Hematopoietic multipotent progenitor cell (in vitro differentiated cells): ENCODE data around the gene CABLES2. TPM values are rescaled to one million over a fixed set of nuclear protein-coding genes. Genes with fewer than 3 reads are reported as not detected.
"Not testable (repeated sequence)": the region's sequence is repeated elsewhere in the genome, so short reads cannot be mapped to it uniquely, and the experiment has no call there.

Experiments
- DNase-seq, 3 donors: peaks; one replicate each; pipeline ENCODE4 v3.0.0-alpha.2; 2011 to 2015; ENCODE audit warnings: low read depth in 2 of 3, low spot score in 2 of 3
- total RNA-seq: library from RNA; depleted of rRNA; stranded (reverse); fragments of >200 nt; gene quantifications from one replicate; pipeline ENCODE4 v1.2.3, GENCODE V29; 2012

Gene CABLES2
- total RNA-seq, 1 donor, result 3.2 TPM

GRCh38 chr20:62374331-62375152 is 32.5 kb downstream of the CABLES2 start:
- DNase-seq, result no peak

- not testable (repeated sequence) for DNase-seq
Observed at GRCh38 chr20:62373631-62374179, 33.4 kb downstream of the CABLES2 start.

DNA sequence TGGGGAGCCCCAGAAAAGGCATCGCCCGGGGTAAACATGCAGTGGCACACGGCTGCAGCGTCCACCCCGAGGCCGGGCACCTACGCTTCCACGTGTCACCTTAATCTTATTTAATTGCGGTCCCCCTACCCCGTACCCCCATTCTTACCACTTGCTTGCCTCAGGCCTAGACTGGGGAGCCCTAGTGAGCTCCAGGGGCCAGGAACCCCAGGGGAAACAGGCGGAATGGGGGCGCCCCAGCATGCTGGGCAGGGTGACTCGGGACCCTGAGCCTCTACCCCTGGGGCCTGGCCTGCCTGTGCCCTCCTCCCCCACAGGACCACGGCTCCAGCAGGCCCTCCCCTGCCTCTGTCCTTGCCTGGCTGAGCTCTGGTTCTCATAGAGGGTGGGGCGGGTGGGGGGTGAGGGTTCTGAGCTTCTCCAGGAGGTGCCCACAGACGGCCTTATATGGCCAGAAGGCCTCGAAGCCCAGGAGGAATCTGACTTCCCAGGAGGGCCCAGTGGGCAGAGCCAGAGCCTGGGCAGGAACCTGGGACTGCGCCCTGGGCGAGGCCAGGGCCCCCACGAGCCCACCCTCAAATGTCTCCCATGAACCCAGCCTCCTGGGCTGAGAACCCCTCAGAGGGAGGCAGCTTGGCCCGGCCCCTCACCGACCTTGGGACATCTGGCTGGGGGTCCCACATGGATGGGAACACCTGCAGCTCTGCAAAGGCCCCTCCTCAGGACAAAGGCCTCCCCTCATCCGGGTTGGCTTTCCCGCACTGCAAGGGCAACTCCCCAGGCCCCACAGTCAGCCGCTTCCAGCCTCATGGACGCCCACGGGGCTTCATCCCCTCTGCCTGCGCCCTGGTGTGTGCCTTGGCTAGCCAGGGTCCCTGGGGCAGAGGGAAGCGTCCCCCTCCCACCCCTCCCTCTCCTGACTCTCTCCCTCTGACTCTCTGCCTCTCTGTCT is 34.8 kb downstream of the CABLES2 start:
- DNase-seq, result no peak

DNA sequence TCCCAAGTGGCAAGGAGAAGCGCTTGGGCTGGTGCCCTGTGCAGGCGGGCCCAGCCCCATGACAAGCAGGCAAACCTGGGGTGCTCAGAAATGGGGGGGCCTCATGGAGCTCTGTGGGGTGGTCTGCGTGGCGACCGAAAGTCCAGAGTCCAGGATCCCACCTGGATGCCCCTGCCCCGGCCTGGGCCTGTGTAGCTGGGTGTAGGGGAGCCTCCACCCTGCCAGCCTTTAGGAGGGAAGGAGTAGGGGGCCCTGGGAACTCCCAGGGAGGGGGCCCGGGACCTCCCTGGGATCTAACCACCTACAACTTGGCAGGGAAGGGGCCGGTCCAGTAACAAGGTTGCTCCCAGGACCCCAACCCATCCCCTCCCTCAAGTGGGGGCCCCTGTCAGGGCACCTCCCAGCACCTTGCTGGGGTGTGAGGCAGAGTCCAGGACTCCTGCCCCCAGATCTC is 35.5 kb downstream of the CABLES2 start:
- no peak for DNase-seq

GRCh38 chr20:62370807-62371587 is 36.1 kb downstream of the CABLES2 start:
- no peak for DNase-seq

DNA sequence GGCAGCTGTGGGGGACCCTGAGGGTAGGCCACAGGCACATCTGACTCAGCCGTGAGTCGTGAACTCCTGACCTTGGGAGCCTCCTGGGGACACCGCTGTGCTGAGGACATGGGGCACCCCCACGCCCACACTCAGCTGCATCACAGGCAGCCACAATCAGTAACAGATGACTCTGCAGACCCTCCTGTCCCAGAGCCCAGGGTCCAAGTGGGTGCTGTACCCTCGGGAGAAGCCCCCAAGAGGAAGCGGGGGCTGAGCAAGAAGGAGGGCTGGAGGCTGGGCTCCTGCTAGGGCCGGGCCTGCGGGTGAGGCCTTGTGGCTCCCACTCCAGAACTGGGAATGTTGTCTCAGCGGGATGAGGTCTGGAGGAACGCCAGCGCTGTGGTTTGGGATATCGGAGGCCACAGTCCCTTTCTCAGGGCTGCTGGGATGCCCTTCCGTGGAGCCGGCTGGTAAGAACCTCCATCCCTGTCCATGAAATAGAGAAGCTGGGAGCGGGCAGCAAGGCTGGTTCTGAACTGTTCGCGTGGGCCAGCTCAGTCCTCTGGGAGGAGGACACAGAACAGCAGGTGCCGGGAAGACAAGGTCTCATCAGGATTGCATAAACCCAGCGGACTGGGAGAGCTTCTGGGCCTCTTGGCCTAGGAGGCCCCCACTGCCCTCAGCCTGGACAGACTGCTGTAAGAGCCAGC is 36.8 kb downstream of the CABLES2 start:
- DNase-seq, result no peak

- no peak for DNase-seq
Observed at GRCh38 chr20:62369815-62370114, 37.3 kb downstream of the CABLES2 start.

DNA sequence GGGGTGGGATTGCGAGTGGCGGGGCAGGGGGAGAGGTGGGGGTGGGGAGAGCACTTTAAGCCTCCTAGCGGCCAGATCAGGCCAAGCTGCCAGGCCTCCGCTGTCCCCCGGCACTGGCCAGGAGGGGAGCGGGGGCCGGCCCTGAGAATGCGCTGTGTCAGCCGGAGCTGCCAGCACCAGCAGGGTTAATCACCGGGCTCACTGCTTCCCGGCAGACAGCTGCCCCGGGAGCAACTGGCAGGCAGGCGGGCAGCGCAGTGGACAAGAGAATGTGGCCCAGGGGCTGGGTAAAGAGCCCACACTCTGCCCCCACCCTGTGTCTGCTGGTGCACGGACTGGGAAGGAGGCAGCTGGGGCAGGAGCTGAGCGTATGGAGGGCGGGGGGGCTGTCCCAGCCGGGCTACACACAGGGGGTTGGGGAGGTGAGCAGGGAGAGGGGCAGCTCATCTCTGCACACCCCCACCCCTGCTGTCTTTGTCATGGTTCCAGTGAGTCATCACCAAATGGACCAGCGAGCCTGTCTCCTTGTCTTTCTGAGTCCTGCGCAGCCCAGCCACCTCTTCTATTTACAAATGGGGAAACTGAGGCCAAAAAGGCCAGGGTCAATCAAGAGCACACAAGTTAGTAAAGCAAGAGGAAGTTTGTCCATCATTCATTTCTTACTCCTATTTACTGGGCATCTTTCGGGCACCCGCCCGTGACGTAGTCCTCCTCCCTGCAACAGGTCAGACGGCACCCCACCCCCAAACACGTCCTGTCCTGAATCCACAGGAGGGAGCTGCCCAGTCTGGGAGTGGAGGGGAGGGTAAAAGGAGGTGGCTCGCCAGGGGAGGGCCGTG is 37.9 kb downstream of the CABLES2 start:
- DNase-seq, result no peak

GRCh38 chr20:62368392-62368975 is 38.6 kb downstream of the CABLES2 start:
- no peak for DNase-seq

DNA sequence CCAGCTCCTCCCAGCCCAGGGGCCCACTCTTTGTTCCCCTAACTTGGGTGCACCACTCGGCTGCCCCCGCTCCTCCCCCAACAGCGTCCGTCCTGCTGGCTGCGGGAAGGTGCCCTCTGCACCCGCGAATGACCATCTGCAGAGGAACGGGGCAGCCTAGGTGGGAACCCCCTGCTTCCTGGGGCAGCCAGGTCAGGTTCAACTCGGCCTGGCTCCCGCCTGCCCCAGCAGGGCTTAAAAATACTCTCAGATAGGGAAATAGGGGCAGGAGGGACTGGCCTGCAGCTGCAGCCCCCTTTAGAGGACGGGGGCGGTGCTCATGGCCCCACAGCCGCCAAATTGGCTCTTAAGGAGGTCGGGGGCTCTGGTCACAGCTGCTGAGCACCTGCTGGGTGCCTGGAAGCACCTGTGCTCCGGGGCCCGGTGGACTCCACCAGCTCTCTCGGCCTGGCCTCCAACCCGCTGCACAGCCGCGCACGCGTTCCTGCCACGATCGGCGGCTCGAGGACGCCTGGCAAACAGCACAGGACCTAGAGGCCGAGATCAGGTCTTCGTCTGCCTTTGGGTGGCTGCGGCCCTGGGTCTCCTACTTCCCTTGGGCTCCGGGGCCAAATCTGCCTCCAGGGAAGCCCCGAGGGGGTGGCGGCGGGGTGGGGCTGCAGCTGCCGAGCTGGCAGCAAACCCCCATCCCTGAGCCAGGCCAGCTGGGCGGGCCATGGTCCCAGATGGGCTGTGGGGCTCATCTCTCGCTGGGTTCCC is 39.3 kb downstream of the CABLES2 start:
- peak in 1 of 3 donors; percentile 35 for DNase-seq

DNA sequence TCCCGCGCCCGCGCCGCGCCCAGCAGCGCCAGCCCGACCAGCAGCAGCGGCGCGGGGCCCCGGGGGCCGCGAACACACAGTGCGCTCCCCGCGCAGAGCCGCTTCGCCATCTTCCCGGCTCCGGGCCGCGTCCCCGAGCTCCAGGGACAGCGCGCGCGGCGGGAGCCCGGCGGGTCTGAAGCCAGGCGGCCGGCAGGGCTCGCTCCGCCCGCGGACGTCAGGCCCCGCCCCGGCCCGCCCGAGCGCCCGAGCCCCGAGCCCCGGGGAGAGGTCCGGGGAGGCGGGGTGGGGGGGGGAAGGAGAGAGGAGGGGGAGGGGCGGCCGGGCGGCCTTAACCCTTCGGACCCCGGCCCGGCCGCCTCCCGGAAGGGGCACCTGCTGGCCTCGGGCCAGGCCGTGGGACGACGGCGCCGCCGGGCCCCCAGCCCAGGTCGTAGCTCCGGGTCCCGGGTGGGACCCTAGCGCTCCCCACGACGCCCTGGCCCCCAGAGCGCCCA is 39.9 kb downstream of the CABLES2 start, which contains the start of gene LAMA5:
LAMA5 (minus strand) TSS at position 177 of the 497 bp plus-strand sequence; CDS start at position 110, 67 bp downstream.
- DNase-seq, result no peak

- DNase-seq, result no peak
Observed at GRCh38 chr20:62366370-62367135, 40.5 kb downstream of the CABLES2 start.

- no peak for DNase-seq
Observed at GRCh38 chr20:62365814-62366369, 41.2 kb downstream of the CABLES2 start.

DNA sequence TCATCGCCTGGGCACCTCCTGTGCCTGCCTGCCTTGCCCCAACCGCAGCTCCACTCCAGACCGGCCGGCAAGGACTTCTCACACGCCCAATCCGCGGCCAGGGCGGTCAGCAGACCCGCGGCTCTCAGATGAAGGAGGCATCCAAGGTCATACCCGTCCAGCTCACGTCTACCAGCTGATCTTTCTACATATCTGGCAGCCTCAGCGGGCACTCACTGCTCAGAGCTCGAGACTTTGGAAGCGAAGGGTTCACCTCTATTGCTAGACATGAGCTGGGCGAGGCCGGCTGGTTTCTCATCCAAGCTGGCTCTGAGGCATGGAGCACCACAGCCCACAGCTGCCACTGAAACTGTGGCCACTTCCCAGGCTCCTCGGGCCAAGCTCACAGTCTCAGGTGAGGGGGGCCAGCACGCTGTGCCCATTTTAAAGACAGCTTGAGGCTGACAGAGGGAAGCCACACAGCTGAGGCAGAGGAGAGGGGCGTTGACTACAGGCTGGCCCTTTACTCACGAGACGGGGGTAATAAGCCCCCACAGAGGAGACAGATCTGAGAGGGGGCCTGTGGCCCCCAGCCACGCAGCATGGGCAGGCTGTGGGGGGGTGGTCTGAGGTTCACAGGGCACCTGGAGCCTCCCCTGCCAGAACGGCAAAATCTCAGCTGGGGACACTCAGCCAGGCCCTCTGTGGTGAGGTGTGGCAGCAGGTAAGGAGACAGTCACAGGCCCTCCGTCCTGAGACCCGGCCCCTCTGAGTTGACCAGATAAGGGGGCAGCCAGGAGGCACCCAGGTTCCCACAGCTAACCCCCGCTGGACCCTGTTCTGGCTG is 42.0 kb downstream of the CABLES2 start:
- DNase-seq, result no peak

DNA sequence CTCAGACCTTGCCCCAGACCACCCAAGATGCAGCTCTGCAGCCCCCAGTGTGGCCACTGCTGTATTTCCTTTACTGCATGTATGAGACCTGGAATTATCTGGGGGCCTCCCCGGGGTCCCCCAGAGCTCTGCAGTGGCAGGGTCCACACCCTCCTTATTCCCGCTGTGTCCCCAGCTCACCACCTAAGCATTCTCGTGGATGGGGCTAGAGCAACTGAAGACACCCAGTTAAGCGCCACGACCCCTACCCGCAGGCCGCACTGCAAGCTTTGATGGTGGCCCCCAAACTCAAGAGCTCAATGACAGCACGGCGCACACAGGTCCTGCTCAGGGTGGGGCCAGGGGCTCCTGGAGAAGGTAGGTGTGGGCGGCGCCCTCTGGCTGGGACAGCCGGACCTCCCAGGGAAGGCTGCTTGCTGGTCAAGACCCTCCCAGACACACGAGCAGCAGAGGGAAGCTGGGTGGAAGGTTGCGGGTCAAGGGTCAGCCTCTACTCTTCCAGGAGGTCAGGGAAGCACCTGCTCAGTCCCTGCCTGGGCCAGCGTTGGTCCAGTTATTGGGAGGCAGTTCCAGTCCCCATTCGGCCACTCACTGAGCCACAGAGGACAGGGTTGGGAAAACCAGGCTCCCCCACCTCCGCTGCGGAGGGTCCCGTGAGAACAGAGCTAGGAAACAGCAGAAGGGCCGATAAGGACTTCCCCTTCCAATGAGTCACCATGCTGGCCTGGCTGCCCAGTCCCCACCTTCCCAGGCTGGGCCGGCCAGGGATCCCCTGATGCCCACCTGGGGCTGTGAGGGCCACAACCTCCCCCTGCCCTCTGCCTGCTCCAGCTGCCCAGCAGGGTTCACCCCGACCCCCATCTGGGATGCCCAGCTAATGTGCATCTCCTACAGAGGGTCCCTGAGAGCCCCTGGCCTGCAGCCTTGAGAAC is 42.9 kb downstream of the CABLES2 start:
- DNase-seq, result no peak
